HepG2 (cell line): ENCODE data around the gene ZNF79. TPM values are rescaled to one million over a fixed set of nuclear protein-coding genes. Genes with fewer than 3 reads are reported as not detected.

Experiments used
- ATAC-seq: fragments of 200-7000 bp; cut with Tn5 transposase; 3 replicates; pipeline ENCODE4 v1.9.1; 2020; ENCODE audit warnings: mild to moderate bottlenecking, moderate library complexity
- BruUV-seq: library from RNA; stranded (reverse); fragments of 400-500 nt; replicated peaks from 2 replicates; lab custom pipeline; 2021; lab: Mats Ljungman, UMichigan
- CTCF ChIA-PET: fragments of 300-600 bp; formaldehyde crosslinking; extraction: SDS; loops from one replicate; lab custom pipeline; 2021; ENCODE audit warnings: low total read pairs, inconsistent platforms, low intra/inter-chr PET ratio; lab: Yijun Ruan, JAX
- POLR2A ChIA-PET: fragments of 350-600 bp; sonication (Branson Sonifier 250); formaldehyde crosslinking; loops from one replicate; lab custom pipeline; 2020; ENCODE audit warnings: antibody characterized with exemption, inconsistent platforms; lab: Yijun Ruan, JAX
- DNase-seq: peaks from one replicate; pipeline ENCODE4 v3.0.0-alpha.2; 2015; ENCODE audit warnings: low spot score
- FAIRE-seq: peaks from 3 replicates; lab custom pipeline; 2011; peaks lifted over from hg19 to GRCh38; lab: Jason Lieb, UNC
- H2AFZ ChIP-seq: one replicate; pipeline ENCODE4 v1.6.1; 2011; ENCODE audit warnings: low read length, inconsistent platforms
- H3K27ac ChIP-seq: fragments of 300-600 bp; 3 replicates; pipeline ENCODE4 v1.8.0; 2011; ENCODE audit warnings: mixed run types, mild to moderate bottlenecking, mixed read lengths, low read length, inconsistent platforms; ENCODE audit not compliant: insufficient read depth; ENCODE audit errors: extremely low read length
- H3K27me3 ChIP-seq, 2 experiments: fragments of 200-600 bp in 1 of 2; 2 replicates in 1 of 2; 3 replicates in 1 of 2; pipeline versions ENCODE4 v1.6.0 to v1.8.0; 2011; ENCODE audit warnings: low read length in 2 of 2, mild to moderate bottlenecking in 2 of 2, moderate library complexity in 2 of 2, inconsistent platforms in 1 of 2; ENCODE audit not compliant: insufficient read depth in 2 of 2, control insufficient read depth in 1 of 2
- H3K36me3 ChIP-seq, 2 experiments: fragments of 200-600 bp in 1 of 2; replicated peaks in 1 of 2; 2 replicates in 1 of 2; 3 replicates in 1 of 2; pipeline versions ENCODE4 v1.5.1 to v1.8.0; 2011; ENCODE audit warnings: low read length in 2 of 2, inconsistent platforms in 1 of 2; ENCODE audit not compliant: insufficient read depth in 2 of 2, control insufficient read depth in 1 of 2
- H3K4me1 ChIP-seq: 2 replicates; pipeline ENCODE4 v1.5.1; 2012; ENCODE audit warnings: low read length, inconsistent platforms; ENCODE audit not compliant: insufficient read depth
- H3K4me2 ChIP-seq: 2 replicates; pipeline ENCODE4 v1.6.0; 2011; ENCODE audit warnings: low read depth, low read length, inconsistent platforms
- H3K4me3 ChIP-seq, 3 experiments: fragments of 200-600 bp in 1 of 3; sonication (generic), shearing (Covaris generic) in 1 of 3; replicated peaks in 1 of 3; 2 replicates each; pipeline ENCODE4 v1.5.1; 2011 to 2016; ENCODE audit warnings: low read length in 3 of 3, inconsistent platforms in 2 of 3, low read depth in 2 of 3, mild to moderate bottlenecking in 2 of 3, control low read depth in 1 of 3, mixed read lengths in 1 of 3; ENCODE audit not compliant: insufficient read depth in 1 of 3
- H3K79me2 ChIP-seq: one replicate; pipeline ENCODE4 v1.6.1; 2011; ENCODE audit warnings: low read length, inconsistent platforms; ENCODE audit not compliant: insufficient read depth
- H3K9ac ChIP-seq: 2 replicates; pipeline ENCODE4 v1.6.0; 2011; ENCODE audit warnings: mild to moderate bottlenecking, low read depth, low read length, inconsistent platforms; ENCODE audit not compliant: insufficient read depth
- H3K9me3 ChIP-seq: 2 replicates; pipeline ENCODE4 v1.5.1; 2012; ENCODE audit warnings: mild to moderate bottlenecking, low read length
- H4K20me1 ChIP-seq: 2 replicates; pipeline ENCODE4 v1.6.0; 2011; ENCODE audit warnings: inconsistent platforms, mild to moderate bottlenecking, low read length, moderate library complexity; ENCODE audit not compliant: insufficient read depth
- ATAD3A ChIP-seq: sonication (generic); formaldehyde crosslinking; IDR thresholded peaks from 2 replicates; pipeline ENCODE4 v1.4.0; 2020; ENCODE audit warnings: missing genetic modification reagents
- HOXA7 ChIP-seq: sonication (generic); formaldehyde crosslinking; IDR thresholded peaks from 2 replicates; pipeline ENCODE4 v1.8.1; 2022; ENCODE audit warnings: mild to moderate bottlenecking, missing genetic modification reagents, moderate library complexity
- NKX3-1 ChIP-seq: sonication (generic); formaldehyde crosslinking; IDR thresholded peaks from 2 replicates; pipeline ENCODE4 v1.5.0; 2020; ENCODE audit warnings: missing genetic modification reagents
- SCMH1 ChIP-seq: sonication (generic); formaldehyde crosslinking; IDR thresholded peaks from 2 replicates; pipeline ENCODE4 v1.9.0; 2021; ENCODE audit warnings: missing genetic modification reagents, mild to moderate bottlenecking, borderline replicate concordance
- SIN3B ChIP-seq: fragments of 150-350 bp; IDR thresholded peaks from 2 replicates; pipeline ENCODE4 v1.6.1; 2014; ENCODE audit warnings: low read length
- SIX1 ChIP-seq: sonication (generic); formaldehyde crosslinking; IDR thresholded peaks from 2 replicates; pipeline ENCODE4 v1.4.0; 2020; ENCODE audit warnings: missing genetic modification reagents, borderline replicate concordance
- SRSF9 ChIP-seq: fragments of 200-400 bp; formaldehyde crosslinking; IDR thresholded peaks from 2 replicates; pipeline ENCODE4 v1.6.1; 2018; ENCODE audit warnings: borderline replicate concordance, mild to moderate bottlenecking, low read depth, low read length; ENCODE audit not compliant: insufficient read depth, poor library complexity, severe bottlenecking
- ZKSCAN1 ChIP-seq: fragments of 150-350 bp; IDR thresholded peaks from 2 replicates; pipeline ENCODE4 v1.6.1; 2014; ENCODE audit warnings: low read length
- WGBS: methylation state at CpG from one replicate; pipeline ENCODE4 v1.1.6; 2017; ENCODE audit warnings: low lambda C conversion rate; 5-methylcytosine and 5-hydroxymethylcytosine counted together
- in situ Hi-C: cut with HindIII; loops from 2 replicates; pipeline ENCODE4 v1.10.0; 2017; ENCODE audit warnings: low pct_unique_long_range_greater_than_20kb; ENCODE audit not compliant: extremely low pct_ligation_motif_present
- intact Hi-C: fragments of 100-400 bp; cut with micrococcal nuclease; formaldehyde crosslinking; loops from one replicate; pipeline ENCODE4 v1.10.0; 2022; ENCODE audit not compliant: unreplicated experiment
- polyA plus RNA-seq, 8 experiments: library from polyadenylated mRNA; depleted of rRNA in 3 of 8; stranded (reverse) in 7 of 8; unstranded in 1 of 8; fragments of >200 nt; fragmentation: Illumina TruSeq in 4 of 8; extraction: Trizol in 4 of 8; gene quantifications; 2 replicates each; pipeline versions ENCODE4 v1.2.1 to v1.2.3, GENCODE V29; 2011 to 2016; ENCODE audit warnings: low read depth in 4 of 8, missing spikeins in 1 of 8, mixed read lengths in 1 of 8; ENCODE audit not compliant: insufficient read depth in 1 of 8
- total RNA-seq, 5 experiments: library from RNA; depleted of rRNA; stranded (reverse); fragments of >200 nt; fragmentation: Illumina TruSeq; extraction: Trizol; gene quantifications; 2 replicates each; pipeline ENCODE4 v1.2.3, GENCODE V29; 2016; ENCODE audit warnings: low read depth in 1 of 5

ZNF79 gene
- total and polyA plus RNA-seq, 2 of the 13 experiments (the other 11 are each of a cell fraction or from before 2014, with no cell fraction given): 3.7 to 8.1 TPM

- no peaks in the 10 kb centered on the region for H3K9me3 ChIP-seq
- no peaks in the 10 kb centered on the region for H4K20me1 ChIP-seq
- no peak overlapping the region for H3K4me3 ChIP-seq
- intact Hi-C loops (no loop called here), in situ Hi-C loops (no loop called here)
- BruUV-seq: no TSS peak
- H3K79me2 ChIP-seq: no peaks in the 10 kb centered on the region
- DNase-seq (no peak), ATAC-seq (no peak), FAIRE-seq (no peak)
- H3K9ac ChIP-seq: no peak overlapping the region
- no peak overlapping the region for H2AFZ ChIP-seq
- no peak for TF ChIP-seq SIN3B
- TF ChIP-seq SIX1: no peak
- peak; percentile 45; the same call in 1 of the 2 replicates for TF ChIP-seq ZKSCAN1
- no peak for TF ChIP-seq ATAD3A (CRISPR knock-in tag)
- TF ChIP-seq SRSF9: no peak
- TF ChIP-seq HOXA7 (CRISPR knock-in tag): no peak
- no peak for TF ChIP-seq SCMH1 (CRISPR knock-in tag)
- no peaks in the 10 kb centered on the region for H3K4me1 ChIP-seq
- 98% methylated on average over 8 of the region's 9 CpGs for WGBS
- peaks cover 14 to 43% of the 10 kb centered on the region in 2 experiments for H3K36me3 ChIP-seq
- H3K4me2 ChIP-seq: no peak overlapping the region
- no peaks in the 10 kb centered on the region for H3K27me3 ChIP-seq
- CTCF ChIA-PET: no interaction called here
- H3K27ac ChIP-seq: no peak overlapping the region
- POLR2A ChIA-PET: no interaction called here
Observed at GRCh38 chr9:127490535-127491230, 66.5 kb downstream of the ZNF79 start.

- no peak overlapping the region for H3K9ac ChIP-seq
- no peak overlapping the region for H2AFZ ChIP-seq
- no TSS peak for BruUV-seq
- no peak overlapping the region for H3K4me3 ChIP-seq
- no peak for TF ChIP-seq NKX3-1
- FAIRE-seq (no peak), DNase-seq (no peak), ATAC-seq (no peak)
- intact Hi-C loops: no loop called here
- CTCF ChIA-PET: no interaction called here
- H3K4me2 ChIP-seq: no peak overlapping the region
- H3K4me1 ChIP-seq: no peaks in the 10 kb centered on the region
- H3K9me3 ChIP-seq: no peaks in the 10 kb centered on the region
- H4K20me1 ChIP-seq: no peaks in the 10 kb centered on the region
- POLR2A ChIA-PET: no interaction called here
- no peaks in the 10 kb centered on the region for H3K27me3 ChIP-seq
- peaks cover 9 to 44% of the 10 kb centered on the region in 2 experiments for H3K36me3 ChIP-seq
- no peaks in the 10 kb centered on the region for H3K79me2 ChIP-seq
- WGBS: 80% methylated on average over 1 of the region's 10 CpGs
- in situ Hi-C loops: no loop called here
- H3K27ac ChIP-seq: no peak overlapping the region
Observed at GRCh38 chr9:127491516-127491915, 67.3 kb downstream of the ZNF79 start.
